Cerebellar cortex (tissue), 1 donor: ENCODE measurements around the gene KIF17.
"Not testable (repeated sequence)": the region's sequence is repeated elsewhere in the genome, so short reads cannot be mapped to it uniquely, and the experiment has no call there.

ENCODE experiments used
- DNase-seq: peaks from one replicate; pipeline ENCODE4 v3.0.0-alpha.2; 2015; ENCODE audit warnings: low spot score

Gene KIF17

DNA sequence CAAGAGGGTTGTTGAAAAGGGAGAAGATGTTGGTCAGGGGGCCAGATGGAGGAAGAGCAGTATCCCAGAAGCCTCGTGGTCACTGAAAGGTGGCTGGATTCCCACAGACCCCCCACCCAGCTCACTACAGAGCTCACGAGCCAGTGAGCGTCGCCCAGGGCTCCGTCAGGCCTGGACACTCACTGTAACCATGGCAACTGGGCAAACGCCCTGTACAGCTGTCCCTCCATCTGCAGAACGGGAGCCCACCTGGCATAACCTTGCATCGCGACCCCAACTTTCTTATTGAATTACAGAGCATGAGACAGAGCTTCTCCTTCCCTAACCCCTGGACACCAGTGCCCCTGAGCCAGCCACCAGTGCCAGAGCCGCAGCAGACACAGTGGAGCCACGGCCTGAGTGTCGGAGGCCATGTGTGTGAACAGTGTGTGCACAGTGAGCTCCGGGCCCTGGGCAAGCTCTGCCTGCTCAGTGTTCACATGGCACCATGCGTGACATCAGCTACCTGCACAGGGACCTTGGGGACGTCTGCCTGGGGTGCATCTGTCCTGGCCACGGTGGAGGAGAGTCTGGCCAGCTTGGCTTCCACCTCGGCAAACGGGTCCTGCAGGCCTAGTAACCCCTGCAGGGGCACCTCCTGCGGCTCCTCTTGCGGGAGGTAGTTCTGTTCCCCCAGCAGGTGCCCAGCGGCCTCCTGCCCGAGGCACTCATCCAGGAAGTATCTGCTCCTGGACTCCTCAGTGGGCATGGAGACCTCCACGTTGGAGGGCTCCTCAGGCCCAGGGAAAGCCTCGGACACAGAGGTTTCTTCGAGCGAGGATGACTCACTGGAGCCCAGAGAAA is 30.7 kb downstream of the KIF17 start:
- DNase-seq = no peak

DNA sequence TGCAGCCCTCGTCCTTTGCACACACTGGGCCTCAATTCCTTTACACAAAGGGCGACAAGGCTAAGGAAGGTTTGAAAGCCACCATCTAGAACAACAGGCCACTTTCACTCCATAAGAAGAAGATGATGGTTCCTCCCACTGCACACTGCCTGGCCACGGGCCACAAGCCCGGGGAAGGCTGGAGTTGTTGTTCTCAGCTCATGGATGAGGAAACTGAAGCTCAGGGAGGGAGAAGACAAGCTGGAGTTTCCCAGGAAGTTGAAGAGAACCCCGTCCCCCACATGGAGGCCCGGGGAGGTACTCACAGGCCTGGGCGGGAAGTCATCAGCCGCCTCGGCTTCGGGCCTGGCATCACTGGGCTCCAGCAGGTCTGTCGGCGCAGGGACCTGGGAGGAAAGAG is 32.1 kb downstream of the KIF17 start:
- no peak for DNase-seq

GRCh38 chr1:20685099-20685662 is 32.6 kb downstream of the KIF17 start:
- no peak for DNase-seq

GRCh38 chr1:20684651-20685050 is 33.2 kb downstream of the KIF17 start:
- no peak for DNase-seq

GRCh38 chr1:20684050-20684620 is 33.7 kb downstream of the KIF17 start:
- DNase-seq = no peak

GRCh38 chr1:20683614-20684013 is 34.2 kb downstream of the KIF17 start:
- DNase-seq = no peak

GRCh38 chr1:20682571-20683236 is 35.1 kb downstream of the KIF17 start:
- no peak for DNase-seq

- no peak for DNase-seq
Measured at GRCh38 chr1:20681999-20682398, 35.8 kb downstream of the KIF17 start.

DNA sequence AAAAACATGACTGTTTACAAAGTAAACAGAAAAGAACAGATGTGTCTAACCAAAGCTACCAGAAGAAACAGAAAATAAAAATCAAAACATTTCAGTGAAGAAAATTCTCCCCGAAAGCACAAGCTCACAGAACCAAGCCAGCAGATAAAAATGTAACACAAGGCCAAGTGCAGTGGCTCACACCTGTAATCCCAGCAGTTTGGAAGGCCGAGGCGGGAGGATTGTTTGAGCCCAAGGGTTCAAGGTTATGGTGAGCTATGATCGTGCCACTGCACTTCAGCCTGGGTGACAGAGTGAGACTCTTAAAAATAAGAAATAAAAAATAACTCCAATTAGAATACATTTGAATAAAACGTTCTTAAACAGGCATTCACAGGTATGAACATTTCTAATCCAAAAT is 37.5 kb downstream of the KIF17 start:
- DNase-seq = no peak

GRCh38 chr1:20678599-20678998 is 39.2 kb downstream of the KIF17 start:
- no peak for DNase-seq

- DNase-seq = not testable (repeated sequence)
Measured at GRCh38 chr1:20673626-20674025, 44.2 kb downstream of the KIF17 start.

GRCh38 chr1:20672265-20672632 is 45.6 kb downstream of the KIF17 start:
- DNase-seq = no peak

DNA sequence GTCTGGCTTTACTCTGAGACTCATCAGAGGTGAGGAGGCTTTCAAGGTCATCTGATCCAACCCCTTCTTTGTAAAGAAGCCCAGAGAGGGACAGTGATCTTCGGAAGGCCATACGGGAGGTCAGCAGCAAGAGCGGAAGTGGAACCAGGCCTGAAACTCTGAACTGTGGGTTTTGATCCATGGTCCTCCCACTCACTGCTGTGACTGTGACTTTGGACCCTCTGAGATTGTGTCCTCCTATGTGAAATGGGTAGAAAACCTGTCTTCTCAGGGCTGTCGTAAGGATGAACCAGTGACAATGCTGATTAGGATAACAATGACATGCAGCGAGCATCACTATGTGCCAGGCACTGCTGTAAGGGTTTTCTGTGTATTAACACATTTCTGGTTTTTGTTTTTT is 46.9 kb downstream of the KIF17 start:
- no peak for DNase-seq

DNA sequence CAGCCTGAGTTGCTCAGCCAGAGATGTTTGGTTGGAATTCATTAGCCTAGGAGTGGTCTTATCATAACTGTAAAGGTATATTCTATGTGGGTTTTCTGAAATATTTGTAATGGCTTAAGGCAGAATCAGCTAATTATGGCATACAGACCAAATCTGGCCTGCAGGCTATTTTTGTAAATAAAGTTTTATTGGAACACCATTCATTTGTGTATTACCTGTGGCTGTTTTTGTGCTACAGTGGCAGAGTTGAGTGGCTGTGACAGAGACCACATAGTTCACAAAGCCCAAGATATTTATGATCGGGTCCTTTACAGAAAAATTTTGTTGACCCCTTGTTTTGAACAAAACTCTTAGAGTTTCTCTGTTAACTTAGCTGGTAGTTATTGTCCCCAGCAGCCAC is 49.2 kb downstream of the KIF17 start:
- no peak for DNase-seq

GRCh38 chr1:20666804-20667203 is 51.0 kb downstream of the KIF17 start:
- DNase-seq = no peak

GRCh38 chr1:20666146-20666545 is 51.7 kb downstream of the KIF17 start:
- no peak for DNase-seq

GRCh38 chr1:20665726-20666125 is 52.1 kb downstream of the KIF17 start:
- DNase-seq = no peak

GRCh38 chr1:20663969-20664715 is 53.7 kb downstream of the KIF17 start:
- no peak for DNase-seq

DNA sequence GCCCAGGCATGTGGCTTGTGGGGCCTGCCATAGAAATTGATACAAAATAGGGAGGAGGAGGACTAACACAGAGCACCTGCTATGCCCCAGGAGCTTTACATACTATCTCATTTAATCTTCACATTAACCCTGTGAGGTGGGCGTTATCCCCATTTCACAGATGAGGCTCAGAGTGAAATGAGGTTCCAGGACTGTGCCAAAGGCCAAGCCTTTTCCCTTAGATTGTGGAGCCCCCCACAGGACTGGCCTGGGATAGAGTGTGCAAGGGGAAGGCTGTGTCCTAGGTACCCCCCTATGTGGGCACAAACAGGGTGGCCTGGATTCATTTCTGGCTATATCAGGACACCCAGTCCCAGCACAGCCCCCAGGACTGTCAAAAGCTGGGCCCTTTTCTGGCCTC is 54.4 kb downstream of the KIF17 start:
- no peak for DNase-seq

DNA sequence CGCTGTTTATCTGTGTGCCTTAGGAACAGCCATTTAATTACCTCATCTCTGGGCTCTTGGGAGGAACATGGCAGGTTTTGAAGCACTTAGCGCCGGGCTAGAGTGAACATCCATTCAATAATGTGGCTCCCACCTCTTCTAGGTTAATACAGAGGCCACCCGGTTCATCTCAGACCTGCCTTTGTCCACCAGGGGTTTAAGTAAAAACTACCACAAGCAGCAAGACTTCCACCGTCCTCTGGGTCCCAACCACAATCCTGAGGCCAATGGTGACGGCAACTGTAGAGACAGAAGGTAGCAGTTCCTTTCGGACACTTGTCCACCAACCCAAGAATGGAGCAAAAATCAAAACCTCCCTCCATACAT is 55.7 kb downstream of the KIF17 start:
- no peak for DNase-seq

DNA sequence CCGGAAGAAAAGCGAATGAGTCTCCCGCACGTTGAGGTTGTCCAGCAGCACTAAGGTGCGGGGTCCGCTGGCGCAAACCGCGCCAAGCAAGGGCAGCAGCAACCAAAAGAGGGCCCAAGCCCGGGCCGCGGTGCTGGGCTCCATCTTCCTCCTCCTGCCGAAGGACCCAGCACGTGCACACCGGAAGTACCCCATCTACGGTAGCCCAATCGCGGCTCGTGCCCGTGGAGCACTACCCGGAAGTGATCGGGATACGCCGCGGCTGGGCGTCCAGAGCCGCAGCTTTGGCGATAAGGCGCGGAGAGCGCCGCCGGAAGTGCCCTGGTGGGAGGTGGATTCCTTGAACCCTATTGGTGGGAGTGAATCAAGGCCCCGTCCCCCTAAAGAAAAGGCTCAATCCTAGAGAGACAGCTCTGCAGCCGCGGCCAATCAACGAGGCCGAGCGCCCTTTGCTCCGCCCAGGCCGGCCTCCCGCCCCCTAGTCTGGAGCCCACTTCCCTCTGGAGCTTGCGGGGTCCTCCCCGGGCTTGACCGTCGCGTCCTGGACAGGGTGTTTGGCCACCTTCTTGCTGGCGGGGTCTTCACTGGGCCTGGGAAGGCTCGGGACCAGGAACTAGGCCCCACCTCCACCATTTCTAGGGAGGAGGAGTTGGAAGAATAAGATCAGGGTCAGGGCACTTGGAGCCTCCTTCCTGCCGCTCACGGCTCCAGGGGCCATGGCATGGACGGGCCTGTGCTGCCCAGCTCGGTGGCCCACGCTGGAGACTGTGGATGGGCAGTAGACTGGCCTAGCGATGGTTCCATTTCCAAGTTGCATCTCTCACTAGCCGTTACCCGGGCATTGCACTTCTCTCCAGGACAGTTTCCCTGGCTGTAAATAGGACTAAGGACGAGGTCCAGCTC is 56.3 kb downstream of the KIF17 start, which contains the start of gene DDOST:
Gene DDOST, minus strand, starts transcription at position 163 of the 903 bp plus-strand sequence. Its CDS starts 19 bp downstream, at position 144.
- peak; percentile 99 for DNase-seq
